Dendritic cell treated with granulocyte-macrophage colony-stimulating factor and Interleukin-4, amounts not matched to agents 40 ng/mL and 50 ng/mL, for 4 days (primary cell): ENCODE results near the gene CBR3.
"Not testable (repeated sequence)": the region's sequence is repeated elsewhere in the genome, so short reads cannot be mapped to it uniquely, and the experiment has no call there.

ENCODE experiments used
- H3K27ac Mint-ChIP-seq: one replicate; pipeline ENCODE4 v1.8.0; 2022; ENCODE audit warnings: mild to moderate bottlenecking, mixed read lengths
- H3K27me3 Mint-ChIP-seq: one replicate; pipeline ENCODE4 v1.8.0; 2022; ENCODE audit warnings: mild to moderate bottlenecking, mixed read lengths
- H3K36me3 Mint-ChIP-seq: one replicate; pipeline ENCODE4 v1.8.0; 2022; ENCODE audit warnings: low read depth, mixed read lengths
- H3K4me1 Mint-ChIP-seq: one replicate; pipeline ENCODE4 v1.8.0; 2022; ENCODE audit warnings: low read depth, mixed read lengths
- H3K4me3 Mint-ChIP-seq: one replicate; pipeline ENCODE4 v1.8.0; 2022; ENCODE audit warnings: mild to moderate bottlenecking, moderate library complexity, mixed read lengths
- H3K9me3 Mint-ChIP-seq: one replicate; pipeline ENCODE4 v1.8.0; 2022; ENCODE audit warnings: mixed read lengths
- intact Hi-C: fragments of 100-400 bp; cut with micrococcal nuclease; formaldehyde crosslinking; loops from one replicate; pipeline ENCODE4 v1.15.0; 2022

CBR3 gene

GRCh38 chr21:36134803-36135390 is at the start of gene CBR3:
Gene CBR3 (plus strand): TSS chr21:36135079. CDS start chr21:36135193, 114 bp downstream.
- H3K27ac Mint-ChIP-seq: peak within 1 kb of the TSS; percentile 92
- no peaks in the 10 kb centered on the region for H3K9me3 Mint-ChIP-seq
- H3K36me3 Mint-ChIP-seq: peaks cover 27% of the 10 kb centered on the region
- peaks cover 55% of the 10 kb centered on the region for H3K4me1 Mint-ChIP-seq
- intact Hi-C loops: loop anchor here (2.0 kb wide), 1 partner anchor 16 kb away; no protein-coding TSS in a partner anchor
- H3K4me3 Mint-ChIP-seq: peak within 1 kb of the TSS; percentile 81
- peaks cover 3% of the 10 kb centered on the region for H3K27me3 Mint-ChIP-seq

GRCh38 chr21:36087362-36088138 is 47.3 kb upstream of the CBR3 start:
- intact Hi-C loops: no loop called here
- H3K36me3 Mint-ChIP-seq: no peaks in the 10 kb centered on the region
- no peaks in the 10 kb centered on the region for H3K27me3 Mint-ChIP-seq
- H3K4me3 Mint-ChIP-seq: no peak overlapping the region
- H3K9me3 Mint-ChIP-seq: no peaks in the 10 kb centered on the region
- no peaks in the 10 kb centered on the region for H3K4me1 Mint-ChIP-seq
- H3K27ac Mint-ChIP-seq: no peak overlapping the region

- peaks cover 19% of the 10 kb centered on the region for H3K9me3 Mint-ChIP-seq
- intact Hi-C loops: no loop called here
- no peak overlapping the region for H3K4me3 Mint-ChIP-seq
- peaks cover 11% of the 10 kb centered on the region for H3K36me3 Mint-ChIP-seq
- no peaks in the 10 kb centered on the region for H3K27me3 Mint-ChIP-seq
- H3K4me1 Mint-ChIP-seq: no peaks in the 10 kb centered on the region
- no peak overlapping the region for H3K27ac Mint-ChIP-seq
These were observed 44.9 kb upstream of the CBR3 start for GRCh38 chr21:36089946-36090345.

- H3K4me1 Mint-ChIP-seq: no peaks in the 10 kb centered on the region
- H3K36me3 Mint-ChIP-seq: peaks cover 11% of the 10 kb centered on the region
- intact Hi-C loops: no loop called here
- H3K9me3 Mint-ChIP-seq: peaks cover 24% of the 10 kb centered on the region
- no peaks in the 10 kb centered on the region for H3K27me3 Mint-ChIP-seq
- H3K4me3 Mint-ChIP-seq: no peak overlapping the region
- no peak overlapping the region for H3K27ac Mint-ChIP-seq
These were observed 42.2 kb upstream of the CBR3 start for GRCh38 chr21:36092681-36093080.

- Mint-ChIP-seq H3K9me3 (peaks cover 24% of the 10 kb centered on the region), H3K36me3 (peaks cover 11% of the 10 kb centered on the region), H3K4me3 (no peak overlapping the region), H3K27ac (no peak overlapping the region), H3K4me1 (no peaks in the 10 kb centered on the region), H3K27me3 (no peaks in the 10 kb centered on the region)
- intact Hi-C loops: no loop called here
These were observed 41.4 kb upstream of the CBR3 start for GRCh38 chr21:36093512-36093911.

- Mint-ChIP-seq H3K9me3 (peaks cover 24% of the 10 kb centered on the region), H3K4me1 (no peaks in the 10 kb centered on the region), H3K27ac (no peak overlapping the region), H3K36me3 (peaks cover 11% of the 10 kb centered on the region), H3K4me3 (no peak overlapping the region), H3K27me3 (no peaks in the 10 kb centered on the region)
- intact Hi-C loops: no loop called here
These were observed 38.2 kb upstream of the CBR3 start for GRCh38 chr21:36096398-36097290.

GRCh38 chr21:36097427-36098181 is 37.3 kb upstream of the CBR3 start:
- intact Hi-C loops: no loop called here
- Mint-ChIP-seq H3K27ac (no peak overlapping the region), H3K36me3 (peaks cover 11% of the 10 kb centered on the region), H3K4me1 (no peaks in the 10 kb centered on the region), H3K9me3 (peaks cover 24% of the 10 kb centered on the region), H3K27me3 (no peaks in the 10 kb centered on the region), H3K4me3 (no peak overlapping the region)

GRCh38 chr21:36098182-36098532 is 36.7 kb upstream of the CBR3 start:
- H3K27me3 Mint-ChIP-seq: no peaks in the 10 kb centered on the region
- peaks cover 19% of the 10 kb centered on the region for H3K9me3 Mint-ChIP-seq
- H3K27ac Mint-ChIP-seq: no peak overlapping the region
- no peak overlapping the region for H3K4me3 Mint-ChIP-seq
- intact Hi-C loops: no loop called here
- H3K36me3 Mint-ChIP-seq: peaks cover 8% of the 10 kb centered on the region
- H3K4me1 Mint-ChIP-seq: no peaks in the 10 kb centered on the region

- peaks cover 10% of the 10 kb centered on the region for H3K9me3 Mint-ChIP-seq
- H3K27ac Mint-ChIP-seq: no peak overlapping the region
- peaks cover under 1% of the 10 kb centered on the region for H3K4me1 Mint-ChIP-seq
- H3K36me3 Mint-ChIP-seq: no peaks in the 10 kb centered on the region
- intact Hi-C loops: no loop called here
- H3K4me3 Mint-ChIP-seq: no peak overlapping the region
- H3K27me3 Mint-ChIP-seq: no peaks in the 10 kb centered on the region
These were observed 35.9 kb upstream of the CBR3 start for GRCh38 chr21:36099000-36099399.

- H3K27me3 Mint-ChIP-seq, H3K27ac Mint-ChIP-seq, intact Hi-C loops, H3K36me3 Mint-ChIP-seq, H3K4me1 Mint-ChIP-seq, H3K4me3 Mint-ChIP-seq, H3K9me3 Mint-ChIP-seq: not testable (repeated sequence)
These were observed 35.1 kb upstream of the CBR3 start for GRCh38 chr21:36099695-36100211.

- Mint-ChIP-seq H3K4me1 (peaks cover 17% of the 10 kb centered on the region), H3K27me3 (peaks cover 20% of the 10 kb centered on the region), H3K36me3 (no peaks in the 10 kb centered on the region), H3K4me3 (no peak overlapping the region), H3K27ac (no peak overlapping the region), H3K9me3 (no peaks in the 10 kb centered on the region)
- intact Hi-C loops: no loop called here
These were observed 33.8 kb upstream of the CBR3 start for GRCh38 chr21:36100971-36101641.

GRCh38 chr21:36103434-36103833 is 31.4 kb upstream of the CBR3 start:
- peaks cover 27% of the 10 kb centered on the region for H3K27me3 Mint-ChIP-seq

More at GRCh38 chr21:36103434-36103833, 31.4 kb upstream of the CBR3 start:
- intact Hi-C loops: no loop called here
- H3K9me3 Mint-ChIP-seq: no peaks in the 10 kb centered on the region
- H3K4me3 Mint-ChIP-seq: no peak overlapping the region
- H3K27ac Mint-ChIP-seq: no peak overlapping the region
- peaks cover 17% of the 10 kb centered on the region for H3K4me1 Mint-ChIP-seq
- H3K36me3 Mint-ChIP-seq: no peaks in the 10 kb centered on the region
